GM12801 (cell line): ENCODE results near the gene FIBP.

Experiments used
- CTCF ChIP-seq: IDR thresholded peaks from one replicate; pipeline ENCODE4 v1.5.1; 2011; ENCODE audit warnings: control low read depth; ENCODE audit not compliant: insufficient read length; ENCODE audit errors: extremely low read depth

Gene FIBP

DNA sequence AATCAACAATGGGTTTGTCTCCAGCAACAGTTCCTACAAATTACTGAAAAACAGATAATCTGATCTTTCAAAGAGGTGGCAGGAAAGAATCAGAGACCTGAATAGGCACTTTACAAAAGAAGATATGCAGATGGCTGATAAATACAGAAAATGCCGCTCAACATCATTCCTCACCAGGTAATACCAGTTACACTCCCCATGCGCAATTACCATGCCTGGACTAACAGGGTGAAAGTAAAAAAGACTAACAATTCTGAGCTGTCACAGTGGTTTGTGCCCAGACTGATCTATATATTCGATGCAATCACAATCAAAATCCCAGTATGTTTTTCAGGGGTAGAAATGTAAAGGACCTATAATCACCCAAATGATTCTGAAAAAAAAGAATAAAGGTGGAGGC, 44.5 kb downstream of the FIBP start:
- TF ChIP-seq CTCF = no peak

GRCh38 chr11:65842144-65842543, 46.1 kb downstream of the FIBP start:
- no peak for TF ChIP-seq CTCF

GRCh38 chr11:65834202-65834601, 54.1 kb downstream of the FIBP start:
- no peak for TF ChIP-seq CTCF
